ENCODE results near the gene INSYN2A. TPM values are rescaled to one million over a fixed set of nuclear protein-coding genes. Genes with fewer than 3 reads are reported as not detected.

INSYN2A gene
- not detected in 2 replicates for total RNA-seq (2013; cell fraction: nucleolus; rRNA removed)
- total RNA-seq (2014; rRNA removed) (not detected in 2 replicates), total RNA-seq (2014; rRNA removed; fragmentation: Illumina TruSeq; extraction: Trizol) (not detected in 2 replicates), total RNA-seq (2021) (not detected in 2 replicates), polyA plus RNA-seq (2011; rRNA removed) (not detected in 2 replicates), polyA plus RNA-seq (2014; fragmentation: Illumina TruSeq; extraction: Trizol) (not detected in 2 replicates), polyA plus RNA-seq (2014; fragmentation: Nextera tagmentation; extraction: Ambion mirVana) (not detected), polyA plus RNA-seq (2014; rRNA removed) (not detected in 2 replicates), polyA plus RNA-seq (2016; fragmentation: Nextera tagmentation; extraction: Ambion mirVana) (not detected), polyA minus RNA-seq (2011; rRNA and poly(A)+ RNA removed) (not detected in 2 replicates), Bru-seq, nascent RNA (not detected), BruChase-seq, experiment 1, labeled RNA remaining after a 6-hour chase (not detected), BruChase-seq, experiment 2, labeled RNA remaining after a 2-hour chase (percentile 1 among the genes with signal in this experiment)
- polyA plus RNA-seq (2011; ENCODE audit: low read depth), result not detected
- polyA plus RNA-seq (2011; cell fraction: cytosol; rRNA removed), result not detected in 2 replicates
- not detected in 2 replicates for polyA plus RNA-seq (2011; cell fraction: nucleus; rRNA removed)
- not detected in 2 replicates for polyA plus RNA-seq (2012)
- polyA minus RNA-seq (2011; cell fraction: cytosol; rRNA and poly(A)+ RNA removed), result not detected in 2 replicates
- polyA minus RNA-seq (2011; cell fraction: nucleus; rRNA and poly(A)+ RNA removed), result not detected in 2 replicates
- long read RNA-seq, experiment 1, result 0 reads
- long read RNA-seq, experiment 2, result 0 reads

GRCh38 chr10:127196282-127197153, at the start of gene INSYN2A:
Gene INSYN2A, minus strand, starts transcription at chr10:127196591. Its CDS starts 20,196 bp downstream, at chr10:127176395.
- DNase-seq (ENCODE audit: low read depth, low spot score), result no peak
- Histone ChIP-seq H3K4me1 (ENCODE audit: control insufficient read depth, insufficient read depth, low read length) (no peaks in the 10 kb centered on the region), H3K4me2 (ENCODE audit: control insufficient read depth, insufficient read depth) (no peak within 1 kb of the TSS), H3K79me2 (ENCODE audit: control insufficient read depth, insufficient read depth, low read length) (no peaks in the 10 kb centered on the region), H3K36me3 (ENCODE audit: control insufficient read depth in 2 of 2, insufficient read depth in 2 of 2, low read length in 1 of 2) (no peaks in the 10 kb centered on the region), H4K20me1 (ENCODE audit: control insufficient read depth, insufficient read depth) (no peaks in the 10 kb centered on the region), H3K27ac (ENCODE audit: control insufficient read depth, insufficient read depth) (no peak within 1 kb of the TSS), H2AFZ (ENCODE audit: control insufficient read depth, low read depth, low read length) (no peak within 1 kb of the TSS), H3K4me3 (no peak within 1 kb of the TSS), H3K9me3 (replicated peaks; ENCODE audit: control insufficient read depth, insufficient read depth, low read length) (no peaks in the 10 kb centered on the region), H3K27me3 (replicated peaks in 1 of 2; ENCODE audit: control insufficient read depth in 2 of 2, insufficient read depth in 2 of 2, low read length in 1 of 2) (no peaks in the 10 kb centered on the region), H3K9ac (ENCODE audit: control insufficient read depth, insufficient read depth, low read length) (no peak within 1 kb of the TSS)
- ATAC-seq, result no peak
- intact Hi-C loops (cut with micrococcal nuclease; ENCODE audit: unreplicated experiment) (no loop called here), in situ Hi-C loops (cut with MboI) (no loop called here)
- BruUV-seq (replicated peaks), result no TSS peak
- POLR2A ChIA-PET, result no interaction called here
- no peak for FAIRE-seq
- 48% methylated on average over 23 of the region's 81 CpGs for WGBS (ENCODE audit: insufficient coverage, insufficient replicate concordance, low lambda C conversion rate, missing lambda C conversion rate)
- TF ChIP-seq CBX3 (IDR thresholded peaks at IDR 0.05; ENCODE audit: borderline replicate concordance, low read depth) (no peak), ASH2L (IDR thresholded peaks at IDR 0.05; ENCODE audit: borderline replicate concordance, low read depth) (no peak), ZNF274 (IDR thresholded peaks at IDR 0.05; ENCODE audit: insufficient read depth, insufficient read length) (no peak), MYB (IDR thresholded peaks at IDR 0.05; ENCODE audit: borderline replicate concordance, low read depth, low read length) (no peak), E2F8 (IDR thresholded peaks at IDR 0.05; ENCODE audit: low read depth, partially characterized antibody) (no peak), HSF1 (IDR thresholded peaks at IDR 0.05; ENCODE audit: low read depth, low read length) (no peak), SUPT20H (IDR thresholded peaks at IDR 0.05; ENCODE audit: borderline replicate concordance, control insufficient read depth, low read depth, low read length) (no peak), PAX8 (IDR thresholded peaks at IDR 0.05) (no peak), NFXL1 (IDR thresholded peaks at IDR 0.05; ENCODE audit: borderline replicate concordance) (no peak), CHD1 (IDR thresholded peaks at IDR 0.05; ENCODE audit: low read depth, low read length) (no peak), ZNF24 (IDR thresholded peaks at IDR 0.05) (no peak), MEF2B (IDR thresholded peaks at IDR 0.05; ENCODE audit: partially characterized antibody, poor library complexity, severe bottlenecking) (no peak)
- TF ChIP-seq, protein P1, sequence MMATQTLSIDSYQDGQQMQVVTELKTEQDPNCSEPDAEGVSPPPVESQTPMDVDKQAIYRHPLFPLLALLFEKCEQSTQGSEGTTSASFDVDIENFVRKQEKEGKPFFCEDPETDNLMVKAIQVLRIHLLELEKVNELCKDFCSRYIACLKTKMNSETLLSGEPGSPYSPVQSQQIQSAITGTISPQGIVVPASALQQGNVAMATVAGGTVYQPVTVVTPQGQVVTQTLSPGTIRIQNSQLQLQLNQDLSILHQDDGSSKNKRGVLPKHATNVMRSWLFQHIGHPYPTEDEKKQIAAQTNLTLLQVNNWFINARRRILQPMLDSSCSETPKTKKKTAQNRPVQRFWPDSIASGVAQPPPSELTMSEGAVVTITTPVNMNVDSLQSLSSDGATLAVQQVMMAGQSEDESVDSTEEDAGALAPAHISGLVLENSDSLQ (IDR thresholded peaks at IDR 0.05), result no peak
- SMC1A ChIA-PET (ENCODE audit: uncharacterized antibody, unreplicated experiment), result no interaction called here
- RAD21 ChIA-PET (ENCODE audit: unreplicated experiment), result no interaction called here
- CTCF ChIA-PET, result no interaction called here

Data from GM12878 (cell line).